Adipocyte (in vitro differentiated cells): Measurements from ENCODE around the gene STRN4.
"Not testable (repeated sequence)": the region's sequence is repeated elsewhere in the genome, so short reads cannot be mapped to it uniquely, and the experiment has no call there.

Experiments
- DNase-seq: peaks from one replicate; pipeline ENCODE4 v3.0.0-alpha.2; 2015; ENCODE audit warnings: low read depth
- H3K27me3 ChIP-seq: replicated peaks from 2 replicates; pipeline ENCODE4 v1.7.0; 2013; ENCODE audit warnings: mild to moderate bottlenecking, low read length, moderate library complexity; ENCODE audit not compliant: control insufficient read depth, insufficient read depth
- H3K36me3 ChIP-seq: 2 replicates; pipeline ENCODE4 v1.7.0; 2013; ENCODE audit warnings: low read length, mild to moderate bottlenecking, moderate library complexity; ENCODE audit not compliant: control insufficient read depth, insufficient read depth, severe bottlenecking
- H3K4me1 ChIP-seq: 2 replicates; pipeline ENCODE4 v1.7.0; 2013; ENCODE audit warnings: mild to moderate bottlenecking, low read length, moderate library complexity; ENCODE audit not compliant: control insufficient read depth, insufficient read depth
- H3K4me3 ChIP-seq: 2 replicates; pipeline ENCODE4 v1.7.0; 2013; ENCODE audit warnings: mild to moderate bottlenecking, low read length, moderate library complexity
- H3K9ac ChIP-seq: 2 replicates; pipeline ENCODE4 v1.7.0; 2013; ENCODE audit warnings: mild to moderate bottlenecking, low read length, moderate library complexity
- H3K9me3 ChIP-seq: 2 replicates; pipeline ENCODE4 v1.7.0; 2013; ENCODE audit warnings: mild to moderate bottlenecking, low read length, moderate library complexity; ENCODE audit not compliant: control insufficient read depth

The STRN4 gene

GRCh38 chr19:46768746-46769145, 22.5 kb upstream of the STRN4 start:
- not testable (repeated sequence) for H3K27me3 ChIP-seq, H3K36me3 ChIP-seq, H3K4me1 ChIP-seq, H3K9ac ChIP-seq, DNase-seq, H3K4me3 ChIP-seq, H3K9me3 ChIP-seq

- H3K4me1 ChIP-seq = peaks cover under 1% of the 10 kb centered on the region
- H3K9me3 ChIP-seq = no peaks in the 10 kb centered on the region
- DNase-seq = no peak
- no peak overlapping the region for H3K4me3 ChIP-seq
- no peaks in the 10 kb centered on the region for H3K36me3 ChIP-seq
- H3K9ac ChIP-seq = no peak overlapping the region
- no peaks in the 10 kb centered on the region for H3K27me3 ChIP-seq
These were observed 20.5 kb upstream of the STRN4 start for GRCh38 chr19:46766569-46767317.

DNA sequence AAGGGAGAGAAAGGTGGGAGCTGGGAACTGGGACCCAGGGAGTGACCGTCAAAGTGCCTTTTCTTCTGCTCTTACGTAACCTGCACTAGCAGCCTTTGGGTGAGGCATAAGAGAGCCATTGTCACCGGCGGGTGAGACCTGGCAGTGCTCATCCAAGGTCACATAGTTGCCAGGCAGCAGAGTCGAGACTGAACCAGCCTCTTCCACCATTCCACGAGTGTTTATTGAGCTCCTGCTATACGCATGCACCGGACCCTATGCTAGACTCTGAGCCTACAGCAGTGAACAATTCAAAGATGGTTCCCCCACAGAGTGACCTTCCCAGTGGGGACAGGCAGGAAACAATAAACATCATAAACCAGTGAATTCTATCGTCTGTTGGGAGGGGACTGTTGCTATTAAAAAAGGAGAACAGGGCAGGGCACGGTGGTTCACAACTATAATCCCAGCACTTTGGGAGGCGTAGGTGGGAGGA, 18.6 kb upstream of the STRN4 start:
- H3K4me1 ChIP-seq = peaks cover 17% of the 10 kb centered on the region
- H3K36me3 ChIP-seq = no peaks in the 10 kb centered on the region
- no peak for DNase-seq
- no peak overlapping the region for H3K4me3 ChIP-seq
- no peaks in the 10 kb centered on the region for H3K9me3 ChIP-seq
- H3K27me3 ChIP-seq = no peaks in the 10 kb centered on the region
- no peak overlapping the region for H3K9ac ChIP-seq

GRCh38 chr19:46762245-46762890, 16.1 kb upstream of the STRN4 start:
- no peak for DNase-seq
- no peaks in the 10 kb centered on the region for H3K9me3 ChIP-seq
- H3K4me1 ChIP-seq = peaks cover 27% of the 10 kb centered on the region
- H3K36me3 ChIP-seq = no peaks in the 10 kb centered on the region
- peak overlapping the region; percentile 46 for H3K9ac ChIP-seq
- H3K27me3 ChIP-seq = no peaks in the 10 kb centered on the region
- H3K4me3 ChIP-seq = no peak overlapping the region

- no peak overlapping the region for H3K4me3 ChIP-seq
- H3K9ac ChIP-seq = peak overlapping the region; percentile 64
- peak; percentile 54 for DNase-seq
- H3K27me3 ChIP-seq = no peaks in the 10 kb centered on the region
- no peaks in the 10 kb centered on the region for H3K9me3 ChIP-seq
- H3K4me1 ChIP-seq = peaks cover 27% of the 10 kb centered on the region
- peaks cover 4% of the 10 kb centered on the region for H3K36me3 ChIP-seq
These were observed 15.2 kb upstream of the STRN4 start for GRCh38 chr19:46761418-46761831.

DNA sequence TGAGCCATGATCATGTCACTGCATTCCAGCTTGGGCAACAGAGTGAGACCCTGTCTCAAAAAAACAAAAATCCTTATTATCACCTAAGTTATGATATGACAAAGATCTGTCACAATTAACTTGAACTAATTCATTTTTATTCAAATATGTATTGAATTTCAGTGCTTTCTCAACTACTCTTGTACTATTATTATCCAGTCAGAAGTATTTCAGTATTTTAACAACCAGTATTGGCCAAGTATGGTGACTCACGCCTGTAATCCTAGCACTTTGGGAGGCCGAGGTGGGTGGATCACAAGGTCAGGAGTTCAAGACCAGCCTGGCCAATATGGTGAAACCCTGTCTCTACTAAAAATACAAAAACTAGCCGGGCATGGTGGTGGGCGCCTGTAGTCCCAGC, 14.6 kb upstream of the STRN4 start:
- not testable (repeated sequence) for H3K36me3 ChIP-seq, H3K27me3 ChIP-seq, H3K9me3 ChIP-seq
- Histone ChIP-seq H3K9ac (peak overlapping the region; percentile 71), H3K4me3 (peak overlapping the region; percentile 44), H3K4me1 (peaks cover 27% of the 10 kb centered on the region)
- peak; percentile 68 for DNase-seq

DNA sequence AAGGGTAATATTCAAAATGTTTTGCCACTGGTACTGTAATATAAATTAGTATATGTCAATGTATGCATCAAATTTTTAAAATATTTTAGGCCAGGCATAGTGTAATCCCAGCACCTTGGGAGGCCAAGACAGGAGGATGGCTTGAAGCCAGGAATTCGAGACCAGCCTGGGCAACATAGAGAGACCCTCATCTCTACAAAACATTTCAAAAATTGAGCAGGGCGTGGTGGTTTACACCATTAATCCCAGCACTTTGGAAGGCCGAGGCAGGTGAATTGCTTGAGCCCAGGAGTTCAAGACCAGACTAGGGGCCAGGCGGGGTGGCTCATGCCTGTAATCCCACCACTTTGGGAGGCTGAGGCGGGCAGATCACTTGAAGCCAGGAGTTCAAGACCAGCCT, 14.1 kb upstream of the STRN4 start:
- no peaks in the 10 kb centered on the region for H3K9me3 ChIP-seq
- H3K4me1 ChIP-seq = peaks cover 29% of the 10 kb centered on the region
- H3K36me3 ChIP-seq = peaks cover 7% of the 10 kb centered on the region
- DNase-seq = no peak
- peak overlapping the region; percentile 71 for H3K9ac ChIP-seq
- no peaks in the 10 kb centered on the region for H3K27me3 ChIP-seq
- H3K4me3 ChIP-seq = peak overlapping the region; percentile 44

GRCh38 chr19:46759817-46760333, 13.6 kb upstream of the STRN4 start:
- Histone ChIP-seq H3K27me3 (no peaks in the 10 kb centered on the region), H3K36me3 (peaks cover 7% of the 10 kb centered on the region), H3K9me3 (no peaks in the 10 kb centered on the region), H3K4me1 (peaks cover 32% of the 10 kb centered on the region), H3K9ac (peak overlapping the region; percentile 71), H3K4me3 (peak overlapping the region; percentile 39)
- peak; percentile 95 for DNase-seq

DNA sequence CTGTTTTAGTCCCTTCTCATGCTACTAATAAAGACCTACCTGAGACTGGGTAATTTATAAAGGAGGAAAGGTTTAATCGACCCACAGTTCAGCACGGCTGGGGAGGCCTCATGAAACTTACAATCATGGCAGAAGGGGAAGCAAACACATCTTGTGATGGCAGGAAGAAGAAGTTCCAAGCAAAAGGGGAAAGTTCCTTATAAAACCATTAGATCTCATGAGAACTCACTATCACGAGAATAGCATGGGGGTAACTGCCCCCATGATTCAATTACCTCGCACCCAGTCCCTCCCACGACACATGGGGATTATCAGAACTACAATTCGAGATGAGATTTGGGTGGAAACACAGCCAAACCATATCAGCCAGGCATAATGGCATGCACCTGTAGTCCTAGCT, 13.0 kb upstream of the STRN4 start:
- DNase-seq = no peak
- Histone ChIP-seq H3K36me3 (peaks cover 7% of the 10 kb centered on the region), H3K9me3 (no peaks in the 10 kb centered on the region), H3K4me3 (peak overlapping the region; percentile 39), H3K27me3 (no peaks in the 10 kb centered on the region), H3K9ac (peak overlapping the region; percentile 71), H3K4me1 (peaks cover 32% of the 10 kb centered on the region)

GRCh38 chr19:46756544-46756888, 10.3 kb upstream of the STRN4 start:
- H3K9ac ChIP-seq = no peak overlapping the region
- H3K4me1 ChIP-seq = peaks cover 29% of the 10 kb centered on the region
- no peaks in the 10 kb centered on the region for H3K9me3 ChIP-seq
- DNase-seq = no peak
- peaks cover 12% of the 10 kb centered on the region for H3K36me3 ChIP-seq
- no peak overlapping the region for H3K4me3 ChIP-seq
- no peaks in the 10 kb centered on the region for H3K27me3 ChIP-seq

- no peaks in the 10 kb centered on the region for H3K9me3 ChIP-seq
- no peaks in the 10 kb centered on the region for H3K27me3 ChIP-seq
- H3K9ac ChIP-seq = no peak overlapping the region
- peaks cover 12% of the 10 kb centered on the region for H3K36me3 ChIP-seq
- H3K4me3 ChIP-seq = no peak overlapping the region
- peaks cover 24% of the 10 kb centered on the region for H3K4me1 ChIP-seq
- DNase-seq = no peak
These were observed 9.7 kb upstream of the STRN4 start for GRCh38 chr19:46755853-46756543.
